Activated CD8-positive, alpha-beta memory T cell treated with anti-CD3 and anti-CD28 coated beads for 36 hours (primary cell): ENCODE measurements around the gene CDCP2. TPM values are rescaled to one million over a fixed set of nuclear protein-coding genes. Genes with fewer than 3 reads are reported as not detected.
"Not testable (repeated sequence)": the region's sequence is repeated elsewhere in the genome, so short reads cannot be mapped to it uniquely, and the experiment has no call there.

Experiments used
- CTCF ChIA-PET: fragments of 350-600 bp; sonication (Branson Sonifier 250); formaldehyde crosslinking; loops from one replicate; lab custom pipeline; 2021; ENCODE audit warnings: antibody characterized with exemption; lab: Charles Lee
- POLR2A ChIA-PET: fragments of 350-600 bp; sonication (Branson Sonifier 250); formaldehyde crosslinking; loops from one replicate; lab custom pipeline; 2021; ENCODE audit warnings: antibody characterized with exemption; lab: Charles Lee
- total RNA-seq, 2 experiments: library from RNA; stranded (reverse); gene quantifications; one replicate each; pipeline ENCODE4 v1.2.3, GENCODE V29; 2021

Gene CDCP2
- total RNA-seq, 2 experiments from 2014 or later = not detected

DNA sequence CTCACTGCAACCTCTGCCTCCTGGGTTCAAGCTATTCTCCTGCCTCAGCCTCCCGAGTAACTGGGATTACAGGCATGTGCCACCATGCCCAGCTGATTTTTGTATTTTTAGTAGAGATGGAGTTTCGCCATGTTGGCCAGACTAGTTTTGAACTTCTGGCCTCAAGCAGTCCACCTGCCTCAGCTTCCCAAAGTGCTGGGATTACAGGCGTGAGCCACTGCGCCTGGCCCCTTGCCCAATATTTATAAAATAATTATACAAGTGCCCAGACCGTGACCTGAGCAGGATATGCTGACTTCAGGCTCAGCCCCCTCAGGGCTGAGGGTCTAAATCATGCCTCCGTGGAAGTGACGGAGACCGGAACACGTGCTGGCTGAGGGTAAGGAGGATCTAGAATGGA lies 48.2 kb downstream of the CDCP2 start:
- POLR2A ChIA-PET, CTCF ChIA-PET: not testable (repeated sequence)

DNA sequence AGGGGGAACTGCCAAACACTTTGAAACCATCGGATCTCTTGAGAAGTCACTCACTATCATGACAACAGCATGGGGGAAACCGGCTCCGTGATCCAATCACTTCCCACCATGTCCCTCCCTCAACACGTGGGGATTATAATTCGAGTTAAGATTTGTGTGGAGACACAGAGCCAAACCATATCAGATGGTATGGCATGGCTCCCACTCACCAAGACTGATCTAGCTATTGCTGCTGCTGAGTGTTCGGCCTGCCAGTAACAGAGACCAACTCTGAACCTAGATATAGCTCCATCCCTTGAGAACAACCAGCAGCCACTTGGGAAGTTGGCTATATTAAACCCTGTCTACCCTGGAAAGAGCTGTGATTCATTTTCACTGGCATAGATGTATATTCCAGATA lies 49.4 kb downstream of the CDCP2 start:
- ChIA-PET CTCF (no interaction called here), POLR2A (no interaction called here)

GRCh38 chr1:54100500-54100899 lies 52.3 kb downstream of the CDCP2 start:
- CTCF ChIA-PET = no interaction called here
- POLR2A ChIA-PET = no interaction called here

GRCh38 chr1:54099061-54099610 lies 53.7 kb downstream of the CDCP2 start:
- POLR2A ChIA-PET = no interaction called here
- CTCF ChIA-PET = no interaction called here

DNA sequence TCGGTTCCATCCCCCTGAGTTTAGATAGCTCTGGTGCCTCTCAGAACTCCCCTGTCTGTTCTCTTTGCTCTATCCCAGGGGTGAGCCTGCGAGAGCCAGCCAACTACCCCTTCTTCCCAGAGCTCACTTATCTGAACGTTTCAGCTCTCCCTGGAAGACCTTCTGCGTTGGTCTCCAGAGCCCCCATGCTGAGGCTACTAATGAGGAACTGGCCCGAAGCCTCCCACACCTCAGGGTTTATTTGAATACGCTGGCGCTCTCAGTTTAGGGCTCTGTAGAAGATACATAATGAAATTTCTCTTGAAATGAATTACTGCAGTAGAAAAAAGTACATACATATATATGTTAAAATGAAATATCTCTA lies 55.9 kb downstream of the CDCP2 start:
- ChIA-PET POLR2A (no interaction called here), CTCF (no interaction called here)

DNA sequence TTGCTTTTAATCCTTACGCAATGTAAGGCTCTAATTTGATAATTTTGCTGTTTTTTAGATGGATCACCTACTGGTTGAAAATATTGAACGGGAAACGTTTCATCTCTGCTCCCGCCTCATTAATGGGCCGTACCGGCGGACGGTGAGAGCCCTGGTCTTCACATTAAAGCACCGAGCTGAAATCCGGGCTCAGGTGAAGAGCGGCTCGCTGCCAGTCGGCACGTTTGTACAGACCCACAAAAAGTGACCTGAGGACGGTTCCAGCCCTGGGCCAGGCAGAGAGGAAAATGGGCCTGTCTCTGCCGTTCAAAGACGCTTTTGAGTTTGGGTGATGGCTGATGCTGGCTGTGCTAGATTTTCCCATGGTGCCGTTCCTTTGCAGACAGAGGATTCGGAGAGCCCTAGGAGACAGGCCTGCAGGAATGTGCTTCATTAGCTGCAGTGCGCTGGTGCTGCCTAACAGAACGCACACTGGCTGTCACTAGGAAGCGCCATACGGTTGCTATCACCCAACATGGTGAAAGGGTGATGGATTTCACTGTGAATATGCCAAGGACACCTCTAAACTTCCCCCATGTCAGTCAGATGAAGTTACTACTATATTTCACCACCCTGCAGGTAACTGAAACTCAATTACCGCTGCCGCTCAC lies 56.4 kb downstream of the CDCP2 start:
- ChIA-PET CTCF (no interaction called here), POLR2A (no interaction called here)

- POLR2A ChIA-PET = no interaction called here
- CTCF ChIA-PET = no interaction called here
These were observed 57.1 kb downstream of the CDCP2 start for GRCh38 chr1:54095546-54096226.

GRCh38 chr1:54094730-54095105 lies 58.1 kb downstream of the CDCP2 start:
- POLR2A ChIA-PET = not testable (repeated sequence)
- CTCF ChIA-PET = interaction anchor here (1.0 kb wide), 1 partner anchor 12 kb away, joined by 3 read pairs; no protein-coding TSS in a partner anchor

DNA sequence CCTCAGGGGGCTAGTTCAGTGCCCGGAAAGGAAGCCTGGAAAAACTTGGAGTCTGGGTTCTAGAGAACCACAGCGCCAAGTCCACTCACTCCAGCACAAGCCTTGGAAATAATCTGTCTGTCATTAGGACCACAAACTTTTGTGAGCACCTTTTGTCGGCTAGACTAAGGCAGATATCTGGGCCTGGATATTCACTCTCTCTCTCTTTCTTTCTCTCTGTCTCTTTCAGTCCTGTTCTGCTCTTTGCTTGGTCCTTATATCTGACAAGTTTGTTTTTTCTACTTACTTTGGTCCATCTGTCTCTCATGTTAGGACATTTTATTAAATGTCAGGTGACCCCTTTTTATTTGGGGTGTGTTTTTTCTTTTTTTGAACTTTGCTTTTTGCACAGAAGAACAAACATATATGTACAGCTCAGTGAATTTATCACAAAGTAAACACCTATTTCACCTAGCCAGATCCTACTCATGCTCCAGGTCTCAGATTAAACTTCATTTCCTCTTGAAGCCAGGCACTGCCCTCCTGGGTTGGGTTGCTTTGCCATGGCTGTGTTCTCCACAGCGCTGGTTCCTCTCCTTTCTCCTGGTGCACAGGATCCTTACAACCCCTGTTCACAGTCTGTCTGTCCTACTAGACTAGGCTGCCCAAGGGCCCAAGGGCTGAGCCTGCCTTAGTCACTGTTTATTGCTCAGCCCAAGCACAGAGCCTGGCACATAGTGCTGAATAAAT lies 58.6 kb downstream of the CDCP2 start:
- ChIA-PET CTCF (interaction anchor here (1.0 kb wide), 1 partner anchor 12 kb away, joined by 3 read pairs; no protein-coding TSS in a partner anchor), POLR2A (no interaction called here)

- ChIA-PET POLR2A (no interaction called here), CTCF (no interaction called here)
These were observed 61.1 kb downstream of the CDCP2 start for GRCh38 chr1:54091666-54092065.

GRCh38 chr1:54088385-54088784 lies 64.4 kb downstream of the CDCP2 start:
- POLR2A ChIA-PET = no interaction called here
- CTCF ChIA-PET = interaction anchor here (0.6 kb wide), 1 partner anchor 373 kb away, joined by 5 read pairs; no protein-coding TSS in a partner anchor

DNA sequence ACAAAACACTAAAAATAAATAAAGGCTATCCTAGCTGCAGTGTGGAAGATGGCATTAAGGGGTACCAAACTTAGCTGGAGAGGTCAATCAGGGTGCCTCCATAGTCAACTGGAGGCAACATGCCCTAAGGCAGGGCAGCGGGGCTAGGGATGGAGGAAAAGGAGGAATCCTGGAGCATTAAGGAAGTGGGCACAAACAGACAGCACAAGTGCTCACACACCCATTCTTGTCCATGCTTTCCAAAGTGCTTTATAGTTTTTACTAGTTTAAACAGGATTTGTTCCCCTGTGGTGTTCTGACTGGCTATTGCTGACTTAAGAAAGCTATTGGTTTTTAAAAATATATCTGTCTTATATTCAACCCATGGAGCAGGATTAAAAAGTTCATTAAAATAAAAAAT lies 66.0 kb downstream of the CDCP2 start:
- ChIA-PET POLR2A (no interaction called here), CTCF (no interaction called here)

GRCh38 chr1:54084794-54085193 lies 68.0 kb downstream of the CDCP2 start:
- CTCF ChIA-PET = no interaction called here

More at GRCh38 chr1:54084794-54085193, 68.0 kb downstream of the CDCP2 start:
- POLR2A ChIA-PET = no interaction called here

Other genes starting within 250 kb of the CDCP2 start
- 10 to 100 TPM; 54.8 to 55.1 TPM for gene IFT25, start 207.3 kb downstream of the CDCP2 start, total RNA-seq
- 10 to 100 TPM; 26.9 to 28.1 TPM for gene LRRC42, start 206.7 kb downstream of the CDCP2 start, total RNA-seq
- gene LDLRAD1, start 134.8 kb downstream of the CDCP2 start, total RNA-seq = not detected
- gene TMEM59, start 99.8 kb downstream of the CDCP2 start, total RNA-seq = 100 to 1,000 TPM; 117 to 124 TPM
- 10 to 100 TPM in 1 of 2 experiments, 1 to 10 TPM in 1; 9.1 to 11.5 TPM for gene TCEANC2, start 99.4 kb downstream of the CDCP2 start, total RNA-seq
- gene CYB5RL, start 47.0 kb upstream of the CDCP2 start, total RNA-seq = 10 to 100 TPM; 13.5 to 13.8 TPM
- 100 to 1,000 TPM; 218 to 226 TPM for gene MRPL37, start 47.2 kb upstream of the CDCP2 start, total RNA-seq